Lower leg skin (tissue), 4 donors: ENCODE measurements around the gene CACNA1B. TPM values are rescaled to one million over a fixed set of nuclear protein-coding genes. Genes with fewer than 3 reads are reported as not detected.

Experiments
- DNase-seq, 2 donors: peaks; one replicate each; pipeline ENCODE4 v3.0.0-alpha.2; 2019; ENCODE audit warnings: low spot score in 2 of 2
- H3K4me3 ChIP-seq: fragments of 200-600 bp; sonication (generic); 2 replicates; pipeline ENCODE4 v1.5.1; 2017; ENCODE audit warnings: mild to moderate bottlenecking, low read depth; ENCODE audit not compliant: poor library complexity, severe bottlenecking
- CTCF ChIP-seq, 3 donors: fragments of 450-650 bp; IDR thresholded peaks; one replicate each; pipeline ENCODE4 v1.5.1; 2016; ENCODE audit warnings: antibody characterized with exemption in 3 of 3, mild to moderate bottlenecking in 3 of 3, moderate library complexity in 2 of 3
- POLR2A ChIP-seq, 2 donors: fragments of 450-650 bp; IDR thresholded peaks; one replicate each; pipeline ENCODE4 v1.6.1; 2016 to 2017; ENCODE audit warnings: antibody characterized with exemption in 2 of 2, mild to moderate bottlenecking in 1 of 2, moderate library complexity in 1 of 2
- WGBS, 2 donors: methylation state at CpG; one replicate each; pipeline ENCODE4 v1.1.5; 2018; 5-methylcytosine and 5-hydroxymethylcytosine counted together
- intact Hi-C: fragments of 100-400 bp; cut with DNase I; formaldehyde crosslinking; loops from one replicate; pipeline ENCODE4 v1.15.0; 2023; ENCODE audit warnings: low total_unique reads
- total RNA-seq, 4 donors: library from RNA; depleted of rRNA; stranded (reverse); fragments of >200 nt; gene quantifications; one replicate each; pipeline ENCODE4 v1.1.0, GENCODE V29; 2016

CACNA1B gene
- total RNA-seq, 4 donors from 2014 or later, result not detected

- intact Hi-C loops, result no loop called here
- 85 to 88% methylated on average over 22 to 29 of the region's 29 CpGs for WGBS, 2 donors
Measured at GRCh38 chr9:138046641-138047301, 169.2 kb downstream of the CACNA1B start.

GRCh38 chr9:138047469-138048040 lies 170.0 kb downstream of the CACNA1B start:
- WGBS, 2 donors, result 71 to 72% methylated on average over 8 of the region's 8 CpGs
- intact Hi-C loops, result no loop called here
- peak in 1 of 2 donors; percentile 70 for DNase-seq
- H3K4me3 ChIP-seq, result no peak overlapping the region
- no peak for TF ChIP-seq CTCF (IDR thresholded peaks at IDR 0.05)

More at GRCh38 chr9:138046641-138047301, 169.2 kb downstream of the CACNA1B start:
- peak in 1 of 2 donors; percentile 66 for DNase-seq
- TF ChIP-seq POLR2A (IDR thresholded peaks at IDR 0.05) (no peak), CTCF (IDR thresholded peaks at IDR 0.05) (no peak)
- H3K4me3 ChIP-seq, result no peak overlapping the region

- 92 to 94% methylated on average over 7 of the region's 7 CpGs for WGBS, 2 donors
- TF ChIP-seq POLR2A (IDR thresholded peaks at IDR 0.05) (no peak), CTCF (IDR thresholded peaks at IDR 0.05) (no peak)
- no peak overlapping the region for H3K4me3 ChIP-seq
- intact Hi-C loops, result no loop called here
- no peak for DNase-seq
Measured at GRCh38 chr9:138048184-138048583, 170.6 kb downstream of the CACNA1B start.

GRCh38 chr9:138049085-138049778 lies 171.7 kb downstream of the CACNA1B start:
- intact Hi-C loops, result no loop called here

GRCh38 chr9:138049779-138050471 lies 172.3 kb downstream of the CACNA1B start:
- intact Hi-C loops, result no loop called here
- no peak overlapping the region for H3K4me3 ChIP-seq
- TF ChIP-seq POLR2A (IDR thresholded peaks at IDR 0.05) (no peak), CTCF (IDR thresholded peaks at IDR 0.05) (no peak)
- peak in 1 of 2 donors; percentile 71 for DNase-seq
- 76 to 77% methylated on average over 24 of the region's 24 CpGs for WGBS, 2 donors

More at GRCh38 chr9:138049085-138049778, 171.7 kb downstream of the CACNA1B start:
- no peak overlapping the region for H3K4me3 ChIP-seq
- DNase-seq, result peak in 1 of 2 donors; percentile 73
- TF ChIP-seq POLR2A (IDR thresholded peaks at IDR 0.05), result no peak
- TF ChIP-seq CTCF (IDR thresholded peaks at IDR 0.05), result no peak
- WGBS, 2 donors, result 89 to 90% methylated on average over 17 to 21 of the region's 21 CpGs
